Testis (tissue), 2 donors: ENCODE data around the gene ARTN.

ENCODE experiments used
- CTCF ChIP-seq, 3 experiments: fragments of 450-650 bp in 2 of 3; fragments of 200-600 bp in 1 of 3; sonication (generic) in 1 of 3; IDR thresholded peaks; one replicate each; pipeline ENCODE4 v1.5.1; 2016 to 2019; ENCODE audit warnings: antibody characterized with exemption in 3 of 3, mild to moderate bottlenecking in 2 of 3, moderate library complexity in 1 of 3
- POLR2A ChIP-seq: fragments of 450-650 bp; IDR thresholded peaks from one replicate; pipeline ENCODE4 v1.6.1; 2017; ENCODE audit warnings: antibody characterized with exemption, mild to moderate bottlenecking, moderate library complexity

GRCh38 chr1:43971336-43971980, 37.9 kb downstream of the ARTN start:
- TF ChIP-seq CTCF (IDR thresholded peaks at IDR 0.05) (no peak), POLR2A (no peak)
